HEK293 (cell line): ENCODE data around the gene BCCIP.

Experiments
- RBAK ChIP-seq: fragments of 450-650 bp; formaldehyde crosslinking; IDR thresholded peaks from 2 replicates; pipeline ENCODE4 v1.5.1; 2016; ENCODE audit warnings: missing biosample characterization, missing genetic modification characterization
- ZNF274 ChIP-seq, 2 experiments: fragments of 200-500 bp in 1 of 2; fragments of 450-650 bp in 1 of 2; sonication (Bioruptor generic) in 1 of 2; formaldehyde crosslinking in 1 of 2; IDR thresholded peaks; 2 replicates each; pipeline versions ENCODE4 v1.5.1 to v1.6.1; 2014 to 2016; ENCODE audit warnings: borderline replicate concordance in 1 of 2, inconsistent platforms in 1 of 2, low read length in 1 of 2, missing biosample characterization in 1 of 2, missing genetic modification characterization in 1 of 2
- ZNF529 ChIP-seq: fragments of 450-650 bp; formaldehyde crosslinking; IDR thresholded peaks from 2 replicates; pipeline ENCODE4 v1.5.1; 2017; ENCODE audit warnings: missing genetic modification characterization, missing biosample characterization; ENCODE audit not compliant: insufficient replicate concordance

- TF ChIP-seq ZNF529 (tag by site-specific recombination) (no peak), ZNF274 (IDR thresholded peaks at IDR 0.05; ENCODE audit: low read length) (no peak), ZNF274 (tag by site-specific recombination; IDR thresholded peaks at IDR 0.05; ENCODE audit: borderline replicate concordance) (no peak), RBAK (tag by site-specific recombination) (no peak)
These were observed 27.6 kb upstream of the BCCIP start for GRCh38 chr10:125795637-125796190.
